H1 (cell line): ENCODE results near the gene KCNAB2. TPM values are rescaled to one million over a fixed set of nuclear protein-coding genes. Genes with fewer than 3 reads are reported as not detected.

Experiments used
- CTCF ChIA-PET: fragments of 300-600 bp; sonication (Branson Sonifier 250); formaldehyde crosslinking; loops from one replicate; lab custom pipeline; 2021; ENCODE audit not compliant: partially characterized antibody; lab: Charles Lee
- POLR2A ChIA-PET: fragments of 300-600 bp; sonication (Branson Sonifier 250); formaldehyde crosslinking; loops from one replicate; lab custom pipeline; 2021; ENCODE audit warnings: inconsistent platforms; ENCODE audit not compliant: partially characterized antibody; lab: Charles Lee
- DNase-seq, 2 experiments: peaks; one replicate each; pipeline versions ENCODE4 v3.0.0 to v3.0.0-alpha.2; 2010 to 2022; ENCODE audit warnings: low spot score in 2 of 2, low read depth in 1 of 2, mixed read lengths in 1 of 2
- FAIRE-seq: peaks from 2 replicates; lab custom pipeline; 2011; peaks lifted over from hg19 to GRCh38; lab: Jason Lieb, UNC
- H2AFZ ChIP-seq: 2 replicates; pipeline ENCODE4 v1.8.1; 2012; ENCODE audit warnings: low read length, inconsistent platforms
- H2AK5ac ChIP-seq: 2 replicates; pipeline ENCODE4 v1.6.1; 2013; ENCODE audit warnings: low read depth, low read length
- H2BK120ac ChIP-seq: replicated peaks from 2 replicates; pipeline ENCODE3; 2013; ENCODE audit warnings: low read depth, low read length, inconsistent platforms
- H2BK12ac ChIP-seq: 2 replicates; pipeline ENCODE4 v1.6.1; 2013; ENCODE audit warnings: low read depth, low read length
- H2BK15ac ChIP-seq: 2 replicates; pipeline ENCODE4 v1.6.1; 2013; ENCODE audit warnings: low read length
- H2BK20ac ChIP-seq: 2 replicates; pipeline ENCODE4 v1.6.1; 2013; ENCODE audit warnings: low read length
- H2BK5ac ChIP-seq: 2 replicates; pipeline ENCODE4 v1.6.1; 2013; ENCODE audit warnings: low read depth, low read length
- H3K14ac ChIP-seq: 2 replicates; pipeline ENCODE4 v1.6.1; 2013; ENCODE audit warnings: inconsistent platforms; ENCODE audit not compliant: insufficient read length
- H3K18ac ChIP-seq: 2 replicates; pipeline ENCODE4 v1.6.1; 2013; ENCODE audit warnings: low read length; ENCODE audit errors: extremely low read depth
- H3K23ac ChIP-seq: 2 replicates; pipeline ENCODE4 v1.6.1; 2013; ENCODE audit warnings: inconsistent platforms; ENCODE audit not compliant: insufficient read length
- H3K23me2 ChIP-seq: 2 replicates; pipeline ENCODE4 v1.6.1; 2013; ENCODE audit warnings: low read depth, low read length
- H3K27ac ChIP-seq: 2 replicates; pipeline ENCODE4 v1.6.1; 2011; ENCODE audit warnings: low read depth, low read length, inconsistent platforms
- H3K27me3 ChIP-seq, 4 experiments: replicated peaks in 1 of 4; 1 replicate in 1 of 4; 2 replicates in 3 of 4; pipeline versions ENCODE4 v1.6.1 to v1.8.1; 2011 to 2013; ENCODE audit warnings: low read length in 3 of 4, mild to moderate bottlenecking in 3 of 4, inconsistent platforms in 2 of 4, mixed read lengths in 2 of 4, moderate library complexity in 1 of 4; ENCODE audit not compliant: control insufficient read depth in 3 of 4, insufficient read depth in 3 of 4; ENCODE audit errors: extremely low read depth in 1 of 4
- H3K36me3 ChIP-seq, 4 experiments: 2 replicates each; pipeline versions ENCODE4 v1.6.1 to v1.8.1; 2011 to 2013; ENCODE audit warnings: mild to moderate bottlenecking in 4 of 4, low read length in 3 of 4, moderate library complexity in 2 of 4, control low read depth in 1 of 4, inconsistent platforms in 1 of 4; ENCODE audit not compliant: insufficient read depth in 4 of 4, control insufficient read depth in 2 of 4
- H3K4ac ChIP-seq: replicated peaks from 2 replicates; pipeline ENCODE3; 2013; ENCODE audit warnings: low read length, low read depth, mixed read lengths, inconsistent platforms; ENCODE audit not compliant: insufficient read length
- H3K4me1 ChIP-seq, 4 experiments: replicated peaks in 1 of 4; 1 replicate in 1 of 4; 2 replicates in 3 of 4; pipeline versions ENCODE4 v1.6.1 to v1.8.1; 2011 to 2013; ENCODE audit warnings: low read length in 3 of 4, inconsistent platforms in 2 of 4, mixed read lengths in 1 of 4; ENCODE audit not compliant: insufficient read depth in 4 of 4, control insufficient read depth in 3 of 4
- H3K4me2 ChIP-seq, 2 experiments: 2 replicates each; pipeline versions ENCODE4 v1.6.1 to v1.8.1; 2011 to 2013; ENCODE audit warnings: low read depth in 2 of 2, low read length in 2 of 2, control low read depth in 1 of 2, inconsistent platforms in 1 of 2, mild to moderate bottlenecking in 1 of 2; ENCODE audit not compliant: insufficient read depth in 1 of 2
- H3K4me3 ChIP-seq, 4 experiments: fragments of 200-600, 300-600 bp in 1 of 4; sonication (generic), shearing (Covaris generic), sonication (Bioruptor Twin) in 1 of 4; 2 replicates each; pipeline versions ENCODE4 v1.5.1 to v1.8.1; 2011 to 2016; ENCODE audit warnings: low read length in 4 of 4, low read depth in 3 of 4, control low read depth in 2 of 4, inconsistent platforms in 2 of 4, mild to moderate bottlenecking in 2 of 4, mixed read lengths in 1 of 4, moderate library complexity in 1 of 4; ENCODE audit not compliant: insufficient read depth in 2 of 4; ENCODE audit errors: extremely low read depth in 1 of 4
- H3K56ac ChIP-seq: replicated peaks from 2 replicates; pipeline ENCODE3; 2013; ENCODE audit warnings: low read depth, mild to moderate bottlenecking, mixed read lengths, low read length, inconsistent platforms; ENCODE audit not compliant: insufficient read length
- H3K79me1 ChIP-seq: 2 replicates; pipeline ENCODE4 v1.6.1; 2013; ENCODE audit warnings: low read depth, low read length, control low read depth
- H3K79me2 ChIP-seq, 2 experiments: 2 replicates each; pipeline versions ENCODE4 v1.6.1 to v1.8.1; 2012 to 2013; ENCODE audit warnings: low read length in 2 of 2, mild to moderate bottlenecking in 2 of 2, inconsistent platforms in 1 of 2; ENCODE audit not compliant: insufficient read depth in 2 of 2, control insufficient read depth in 1 of 2
- H3K9ac ChIP-seq, 4 experiments: replicated peaks in 1 of 4; 1 replicate in 1 of 4; 2 replicates in 3 of 4; pipeline versions ENCODE4 v1.6.1 to v1.8.1; 2011 to 2013; ENCODE audit warnings: low read depth in 3 of 4, low read length in 3 of 4, control low read depth in 2 of 4, mild to moderate bottlenecking in 2 of 4, moderate library complexity in 2 of 4, inconsistent platforms in 1 of 4; ENCODE audit errors: extremely low read depth in 1 of 4
- H3K9me3 ChIP-seq, 2 experiments: 2 replicates each; pipeline versions ENCODE4 v1.6.1 to v1.8.1; 2012 to 2013; ENCODE audit warnings: mild to moderate bottlenecking in 2 of 2, moderate library complexity in 2 of 2, control low read depth in 1 of 2, inconsistent platforms in 1 of 2, low read depth in 1 of 2, low read length in 1 of 2, mixed read lengths in 1 of 2; ENCODE audit not compliant: insufficient read depth in 2 of 2
- H4K20me1 ChIP-seq, 2 experiments: replicated peaks in 1 of 2; 2 replicates each; pipeline versions ENCODE3 to v1.8.1; 2011 to 2013; ENCODE audit warnings: inconsistent platforms in 2 of 2, low read length in 2 of 2, mild to moderate bottlenecking in 1 of 2; ENCODE audit not compliant: insufficient read depth in 2 of 2, control insufficient read depth in 1 of 2
- H4K5ac ChIP-seq: 2 replicates; pipeline ENCODE4 v1.6.1; 2013; ENCODE audit warnings: low read length, low read depth, mixed read lengths, inconsistent platforms; ENCODE audit not compliant: insufficient read length
- H4K8ac ChIP-seq: 2 replicates; pipeline ENCODE4 v1.8.0; 2013; ENCODE audit warnings: mild to moderate bottlenecking, moderate library complexity, low read length, inconsistent platforms; ENCODE audit not compliant: insufficient read depth; ENCODE audit errors: extremely low read depth
- H4K91ac ChIP-seq: replicated peaks from 2 replicates; pipeline ENCODE3; 2013; ENCODE audit warnings: low read length, mixed read lengths, inconsistent platforms; ENCODE audit not compliant: insufficient read length
- BCL11A ChIP-seq, 2 experiments: IDR thresholded peaks; one replicate each; pipeline ENCODE4 v1.6.1; 2011; ENCODE audit warnings: low read depth in 2 of 2, low read length in 2 of 2, mild to moderate bottlenecking in 2 of 2
- BRCA1 ChIP-seq: IDR thresholded peaks from 2 replicates; pipeline ENCODE4 v1.6.1; 2012; ENCODE audit warnings: low read depth, low read length, improper control_type of control experiment
- CBX5 ChIP-seq: fragments of 300-800, 300-1000 bp; sonication (generic); IDR thresholded peaks from 2 replicates; pipeline ENCODE4 v1.7.1; 2016; ENCODE audit warnings: antibody characterized with exemption, low read length, low read depth
- CHD1 ChIP-seq: IDR thresholded peaks from 2 replicates; pipeline ENCODE4 v1.6.1; 2012; ENCODE audit warnings: low read depth, low read length, improper control_type of control experiment
- CHD2 ChIP-seq: IDR thresholded peaks from 2 replicates; pipeline ENCODE4 v1.6.1; 2012; ENCODE audit warnings: low read length, improper control_type of control experiment
- EZH2 ChIP-seq: fragments of 200-600 bp; sonication (generic); IDR thresholded peaks from 2 replicates; pipeline ENCODE4 v1.7.1; 2012; ENCODE audit warnings: low read depth, mild to moderate bottlenecking, moderate library complexity, low read length, inconsistent platforms; ENCODE audit not compliant: severe bottlenecking
- HDAC6 ChIP-seq: IDR thresholded peaks from one replicate; pipeline ENCODE4 v1.7.1; 2012; ENCODE audit warnings: low read depth, mild to moderate bottlenecking, inconsistent platforms, low read length, moderate library complexity
- NRF1 ChIP-seq: IDR thresholded peaks from 2 replicates; pipeline ENCODE4 v1.6.1; 2011; ENCODE audit warnings: mild to moderate bottlenecking, low read depth, low read length, improper control_type of control experiment
- RAD21 ChIP-seq, 2 experiments: IDR thresholded peaks in 1 of 2; conservative IDR thresholded peaks in 1 of 2; 2 replicates each; pipeline ENCODE4 v1.6.1; 2011; ENCODE audit warnings: low read depth in 2 of 2, low read length in 2 of 2, improper control_type of control experiment in 1 of 2, inconsistent platforms in 1 of 2, mild to moderate bottlenecking in 1 of 2, moderate library complexity in 1 of 2
- SAP30 ChIP-seq: fragments of 300-600 bp; sonication (generic); IDR thresholded peaks from 2 replicates; pipeline ENCODE4 v1.7.1; 2012; ENCODE audit warnings: low read length, moderate library complexity, mild to moderate bottlenecking, inconsistent platforms; ENCODE audit not compliant: insufficient read depth, insufficient replicate concordance
- SUZ12 ChIP-seq: fragments of 200-600 bp; sonication (generic); IDR thresholded peaks from 2 replicates; pipeline ENCODE4 v1.6.1; 2012; ENCODE audit warnings: mild to moderate bottlenecking, inconsistent platforms, low read length, moderate library complexity, mixed read lengths
- TAF1 ChIP-seq: IDR thresholded peaks from 2 replicates; pipeline ENCODE4 v1.6.1; 2011; ENCODE audit warnings: mild to moderate bottlenecking, low read depth, low read length
- TAF7 ChIP-seq: optimal IDR thresholded peaks from 2 replicates; pipeline ENCODE3; 2011; ENCODE audit warnings: low read depth, mild to moderate bottlenecking, inconsistent platforms, low read length, moderate library complexity, borderline replicate concordance
- TCF12 ChIP-seq: IDR thresholded peaks from 2 replicates; pipeline ENCODE4 v1.6.1; 2011; ENCODE audit warnings: low read depth, mild to moderate bottlenecking, low read length
- YY1 ChIP-seq: IDR thresholded peaks from 2 replicates; pipeline ENCODE4 v1.6.1; 2011; ENCODE audit warnings: low read depth, mild to moderate bottlenecking, low read length
- WGBS, 2 experiments: shearing (Covaris generic) in 1 of 2; methylation state at CpG; one replicate each; pipeline versions ENCODE4 v1.1.6 to v1.1.7; 2013 to 2015; ENCODE audit warnings: low lambda C conversion rate in 2 of 2, mixed read lengths in 2 of 2, inconsistent platforms in 1 of 2, low coverage in 1 of 2, missing lambda C conversion rate in 1 of 2; ENCODE audit not compliant: insufficient replicate concordance in 2 of 2, insufficient coverage in 1 of 2, insufficient read length in 1 of 2; ENCODE audit errors: extremely low coverage in 1 of 2, missing lambda C conversion rate in 1 of 2; 5-methylcytosine and 5-hydroxymethylcytosine counted together
- polyA plus RNA-seq, 7 experiments: library from polyadenylated mRNA; depleted of rRNA in 3 of 7; stranded (reverse) in 5 of 7; unstranded in 2 of 7; fragments of >200 nt in 5 of 7; fragments of 200-250 nt in 2 of 7; gene quantifications; 1 replicate in 5 of 7; 2 replicates in 1 of 7; 4 replicates in 1 of 7; pipeline versions ENCODE4 v1.2.1 to v1.2.3, GENCODE V29; 2011 to 2013; ENCODE audit warnings: missing spikeins in 2 of 7, mixed read lengths in 2 of 7
- total RNA-seq: library from RNA; stranded (reverse); fragmentation: NEBNext Ultra II Directional; extraction: Animal tissue kit (Norgen Biotek cat#: 25700); gene quantifications from 2 replicates; pipeline ENCODE4 v1.2.1, GENCODE V29; 2021

Gene KCNAB2
- total and polyA plus RNA-seq, 2 of the 8 experiments (the other 6 are each of a cell fraction or from before 2014, with no cell fraction given), result 4.5 to 7.0 TPM

- no peak overlapping the region for H3K18ac ChIP-seq
- H2AFZ ChIP-seq, result no peak overlapping the region
- no peaks in the 10 kb centered on the region for H3K36me3 ChIP-seq
- H4K20me1 ChIP-seq, result peaks cover 0 to under 1% of the 10 kb centered on the region in 2 experiments
- no peaks in the 10 kb centered on the region for H3K79me1 ChIP-seq
- H3K27ac ChIP-seq, result no peak overlapping the region
- POLR2A ChIA-PET, result no interaction called here
- DNase-seq, result no peak
- H3K27me3 ChIP-seq, result no peaks in the 10 kb centered on the region
- H3K4ac ChIP-seq, result no peak overlapping the region
- no peak overlapping the region for H3K14ac ChIP-seq
- no peak overlapping the region for H3K56ac ChIP-seq
- H3K23me2 ChIP-seq, result no peaks in the 10 kb centered on the region; the same call in 1 of the 2 replicates
- no peak overlapping the region for H3K23ac ChIP-seq
- H2AK5ac ChIP-seq, result no peak overlapping the region
- H4K91ac ChIP-seq, result no peak overlapping the region
- no peak overlapping the region for H2BK12ac ChIP-seq
- CTCF ChIA-PET, result interaction anchor here (0.8 to 1.9 kb wide), 8 partner anchors 10 to 107 kb away, joined by 3 to 14 read pairs (median 4); no protein-coding TSS in a partner anchor
- H3K4me3 ChIP-seq, result no peak overlapping the region
- H2BK15ac ChIP-seq, result no peak overlapping the region
- no peak overlapping the region for H4K8ac ChIP-seq
- H3K4me1 ChIP-seq, result no peaks in the 10 kb centered on the region; a peak in 2 of 7 replicates
- H2BK5ac ChIP-seq, result no peak overlapping the region
- no peak overlapping the region for H2BK120ac ChIP-seq
- 88% methylated on average over 17 of the region's 17 CpGs; no CpG with 5 or more reads in 1 of the 2 experiments for whole genome bisulfite sequencing, 2 experiments
- no peak overlapping the region for H3K4me2 ChIP-seq
- H2BK20ac ChIP-seq, result no peak overlapping the region
- H3K9ac ChIP-seq, result no peak overlapping the region; a peak in 1 of 7 replicates
- H3K9me3 ChIP-seq, result no peaks in the 10 kb centered on the region
- FAIRE-seq, result no peak
- no peak overlapping the region for H4K5ac ChIP-seq
- H3K79me2 ChIP-seq, result no peaks in the 10 kb centered on the region
- TF ChIP-seq TAF7, result no peak
- no peak for TF ChIP-seq BCL11A (IDR thresholded peaks at IDR 0.05; ENCODE audit: low read depth in 2 of 2, low read length in 2 of 2)
- no peak for TF ChIP-seq CBX5
- TF ChIP-seq BRCA1, result no peak
- no peak for TF ChIP-seq SAP30
- no peak for TF ChIP-seq TAF1
- TF ChIP-seq EZH2, result no peak
- no peak for TF ChIP-seq RAD21 (IDR thresholded peaks at IDR 0.05 in 1 of 2, conservative IDR thresholded peaks at IDR 0.05 in 1 of 2; ENCODE audit: low read depth in 2 of 2, low read length in 2 of 2)
- no peak for TF ChIP-seq CHD1
- no peak for TF ChIP-seq SUZ12
- TF ChIP-seq HDAC6, result no peak
- TF ChIP-seq TCF12, result no peak
- no peak for TF ChIP-seq CHD2
- no peak for TF ChIP-seq NRF1
- TF ChIP-seq YY1, result no peak
Observed at GRCh38 chr1:6097824-6098223, 52.1 kb downstream of the KCNAB2 start.
